ENCODE measurements around the gene TMEM108. TPM values are rescaled to one million over a fixed set of nuclear protein-coding genes. Genes with fewer than 3 reads are reported as not detected.

The TMEM108 gene
- total and polyA plus RNA-seq, 12 donors, result 0.40 to 4.0 (median 1.5) TPM

DNA sequence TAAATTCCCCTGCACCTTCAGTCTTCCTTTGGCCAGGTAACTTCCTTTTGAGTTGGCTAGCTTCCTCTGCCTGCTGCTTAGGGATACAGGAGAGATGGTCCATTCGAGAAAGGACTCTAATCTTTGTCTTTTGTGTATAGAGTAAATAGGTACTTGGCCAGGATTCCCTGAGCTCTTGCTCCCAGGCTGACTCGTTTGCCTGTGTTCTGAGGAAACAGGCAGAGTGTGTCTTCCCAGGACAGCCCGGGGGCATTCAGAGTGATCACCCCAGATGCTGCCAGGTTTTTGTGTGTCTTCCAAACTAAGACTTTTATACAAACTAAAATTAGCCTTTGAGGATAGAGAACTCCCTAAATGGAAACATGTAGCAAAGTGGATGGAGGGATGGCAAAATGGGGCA is 39.5 kb downstream of the TMEM108 start:
- no peak for ATAC-seq
- Histone ChIP-seq H3K27me3 (no peaks in the 10 kb centered on the region), H3K27ac (no peak overlapping the region), H3K36me3 (no peaks in the 10 kb centered on the region), H3K4me3 (no peak overlapping the region), H3K9me3 (no peaks in the 10 kb centered on the region), H3K4me1 (no peaks in the 10 kb centered on the region)
- intact Hi-C loops (cut with DNase I), result no loop called here
- DNase-seq, result no peak
- TF ChIP-seq, protein P1, sequence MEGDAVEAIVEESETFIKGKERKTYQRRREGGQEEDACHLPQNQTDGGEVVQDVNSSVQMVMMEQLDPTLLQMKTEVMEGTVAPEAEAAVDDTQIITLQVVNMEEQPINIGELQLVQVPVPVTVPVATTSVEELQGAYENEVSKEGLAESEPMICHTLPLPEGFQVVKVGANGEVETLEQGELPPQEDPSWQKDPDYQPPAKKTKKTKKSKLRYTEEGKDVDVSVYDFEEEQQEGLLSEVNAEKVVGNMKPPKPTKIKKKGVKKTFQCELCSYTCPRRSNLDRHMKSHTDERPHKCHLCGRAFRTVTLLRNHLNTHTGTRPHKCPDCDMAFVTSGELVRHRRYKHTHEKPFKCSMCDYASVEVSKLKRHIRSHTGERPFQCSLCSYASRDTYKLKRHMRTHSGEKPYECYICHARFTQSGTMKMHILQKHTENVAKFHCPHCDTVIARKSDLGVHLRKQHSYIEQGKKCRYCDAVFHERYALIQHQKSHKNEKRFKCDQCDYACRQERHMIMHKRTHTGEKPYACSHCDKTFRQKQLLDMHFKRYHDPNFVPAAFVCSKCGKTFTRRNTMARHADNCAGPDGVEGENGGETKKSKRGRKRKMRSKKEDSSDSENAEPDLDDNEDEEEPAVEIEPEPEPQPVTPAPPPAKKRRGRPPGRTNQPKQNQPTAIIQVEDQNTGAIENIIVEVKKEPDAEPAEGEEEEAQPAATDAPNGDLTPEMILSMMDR (IDR thresholded peaks at IDR 0.05), result no peak
- WGBS, 2 donors, result 62 to 68% methylated on average over 3 of the region's 3 CpGs

DNA sequence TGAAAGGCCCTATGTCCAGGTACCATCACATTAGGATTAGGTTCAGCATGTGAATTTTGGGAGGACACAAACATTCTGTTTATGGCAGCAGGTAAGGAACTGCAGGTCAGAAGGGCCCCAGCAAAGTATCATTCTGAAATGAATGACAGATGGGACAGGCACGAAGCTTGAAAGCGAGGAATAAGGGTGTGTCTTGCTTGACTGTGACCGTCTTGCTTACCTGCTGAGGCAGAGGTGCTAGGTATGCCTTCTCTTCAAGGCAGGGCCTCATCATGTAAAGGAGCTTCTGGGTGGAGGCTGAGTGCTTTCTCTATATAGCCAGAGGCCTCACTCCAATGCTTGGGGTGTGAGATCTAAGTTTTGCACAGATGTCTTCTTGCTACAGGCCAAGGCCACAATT is 41.4 kb downstream of the TMEM108 start:
- WGBS, 2 donors, result 64 to 93% methylated on average over 3 of the region's 3 CpGs
- H3K4me1 ChIP-seq, result no peaks in the 10 kb centered on the region
- DNase-seq (no peak), ATAC-seq (no peak)
- H3K27ac ChIP-seq, result no peak overlapping the region
- no peaks in the 10 kb centered on the region for H3K36me3 ChIP-seq
- H3K9me3 ChIP-seq, result no peaks in the 10 kb centered on the region
- no peaks in the 10 kb centered on the region for H3K27me3 ChIP-seq
- TF ChIP-seq, protein P1 (IDR thresholded peaks at IDR 0.05), result no peak
- no peak overlapping the region for H3K4me3 ChIP-seq
- intact Hi-C loops (cut with DNase I), result no loop called here

- H3K4me3 ChIP-seq, result no peak overlapping the region
- TF ChIP-seq, protein P1 (IDR thresholded peaks at IDR 0.05), result no peak
- ATAC-seq, result no peak
- H3K27me3 ChIP-seq, result no peaks in the 10 kb centered on the region
- no peaks in the 10 kb centered on the region for H3K4me1 ChIP-seq
- H3K9me3 ChIP-seq, result no peaks in the 10 kb centered on the region
- WGBS, 2 donors, result 74 to 83% methylated on average over 7 of the region's 7 CpGs
- no peak for DNase-seq
- H3K27ac ChIP-seq, result no peak overlapping the region
- intact Hi-C loops (cut with DNase I), result no loop called here
- H3K36me3 ChIP-seq, result no peaks in the 10 kb centered on the region
Observed at GRCh38 chr3:133081016-133081415, 42.8 kb downstream of the TMEM108 start.

DNA sequence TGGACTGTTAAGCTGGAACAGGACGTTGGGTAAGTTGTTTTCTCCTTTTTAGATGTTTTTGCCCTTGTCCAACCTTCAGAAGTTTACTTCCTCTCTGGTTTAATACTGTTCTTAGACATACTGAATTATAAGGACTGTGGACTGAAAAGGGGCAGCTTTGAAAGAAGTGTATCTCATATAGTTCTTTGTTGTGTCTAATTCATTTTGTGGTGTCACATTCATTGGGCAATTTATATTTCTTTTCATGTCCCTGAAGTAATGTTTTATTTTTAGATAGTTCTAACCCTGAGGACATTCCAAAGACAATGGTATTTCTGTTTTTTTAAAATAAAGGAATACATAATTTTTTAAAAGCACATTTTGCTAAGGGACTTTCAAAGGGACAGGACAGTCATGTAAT is 45.2 kb downstream of the TMEM108 start:
- H3K9me3 ChIP-seq, result no peaks in the 10 kb centered on the region
- H3K27me3 ChIP-seq, result no peaks in the 10 kb centered on the region
- DNase-seq, result no peak
- TF ChIP-seq, protein P1 (IDR thresholded peaks at IDR 0.05), result no peak
- H3K27ac ChIP-seq, result no peak overlapping the region
- intact Hi-C loops (cut with DNase I), result no loop called here
- no peak for ATAC-seq
- no peaks in the 10 kb centered on the region for H3K4me1 ChIP-seq
- H3K36me3 ChIP-seq, result no peaks in the 10 kb centered on the region
- H3K4me3 ChIP-seq, result no peak overlapping the region
- 11 to 19% methylated on average over 1 of the region's 1 CpG for WGBS, 2 donors
